Left forelimb (tissue), 1 donor: ENCODE data around the gene ACTL8.
"Not testable (repeated sequence)": the region's sequence is repeated elsewhere in the genome, so short reads cannot be mapped to it uniquely, and the experiment has no call there.

Source experiments
- DNase-seq: peaks from one replicate; pipeline ENCODE4 v3.0.0-alpha.2; 2018; ENCODE audit warnings: low spot score

The ACTL8 gene

DNA sequence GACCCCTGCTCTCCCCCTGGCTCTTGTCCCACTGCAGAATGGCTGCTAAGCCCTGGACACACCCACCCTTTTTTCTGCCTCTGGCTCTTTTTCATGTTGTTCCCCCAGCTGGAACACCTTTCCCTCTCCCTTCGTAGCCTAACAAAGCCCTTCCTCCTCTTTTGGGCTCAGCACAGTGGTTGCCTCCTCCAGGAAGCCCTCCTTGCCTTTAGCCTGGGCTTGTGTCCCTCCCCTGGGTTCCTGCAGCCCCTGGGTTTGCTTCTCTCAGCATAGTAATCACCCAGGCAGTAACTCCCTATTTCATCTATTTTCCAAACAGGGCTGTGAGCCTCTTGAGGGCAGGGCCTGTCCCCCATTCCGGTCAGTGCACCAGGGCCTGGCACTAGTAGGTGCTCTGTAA lies 19.8 kb upstream of the ACTL8 start:
- no peak for DNase-seq

DNA sequence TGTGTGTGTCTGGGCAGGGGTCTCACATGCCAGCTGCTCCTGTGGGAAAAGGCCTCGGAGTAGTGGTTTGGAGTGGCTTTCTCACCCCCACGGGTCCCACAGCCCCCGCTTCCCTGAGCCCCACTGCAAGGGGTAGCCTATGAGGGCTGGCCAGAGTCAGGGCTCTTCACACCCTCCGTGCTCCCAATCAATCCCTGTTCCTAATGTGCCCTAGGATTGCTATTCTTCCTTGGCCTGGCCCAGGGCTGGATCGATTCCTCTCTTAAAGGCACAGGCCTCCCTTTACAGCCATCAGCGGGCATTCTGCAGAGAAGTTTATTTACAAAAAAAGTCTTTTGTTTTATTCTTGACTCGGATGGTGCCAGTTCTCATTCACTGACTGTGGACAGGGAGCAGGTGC lies 19.3 kb upstream of the ACTL8 start:
- no peak for DNase-seq

DNA sequence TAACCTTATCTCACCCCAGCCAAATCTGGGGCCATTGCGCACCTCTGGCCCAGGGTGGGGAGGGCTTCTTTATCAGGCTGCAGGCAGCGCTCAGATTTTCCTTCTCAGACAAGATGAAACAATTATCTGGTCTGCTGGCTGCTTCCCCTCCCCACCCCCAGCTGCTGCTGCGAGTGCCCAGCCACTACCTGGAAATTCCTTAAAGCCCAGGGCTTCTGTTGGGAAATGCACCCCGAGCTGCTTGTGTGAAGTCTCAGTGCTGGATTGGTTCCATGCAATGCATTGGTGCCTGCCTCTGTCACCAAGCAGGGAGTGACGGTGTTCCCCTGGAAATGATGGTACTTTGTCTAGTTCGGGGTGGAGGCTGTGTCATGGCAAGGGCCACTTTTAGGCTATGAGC lies 18.5 kb upstream of the ACTL8 start:
- DNase-seq = no peak

DNA sequence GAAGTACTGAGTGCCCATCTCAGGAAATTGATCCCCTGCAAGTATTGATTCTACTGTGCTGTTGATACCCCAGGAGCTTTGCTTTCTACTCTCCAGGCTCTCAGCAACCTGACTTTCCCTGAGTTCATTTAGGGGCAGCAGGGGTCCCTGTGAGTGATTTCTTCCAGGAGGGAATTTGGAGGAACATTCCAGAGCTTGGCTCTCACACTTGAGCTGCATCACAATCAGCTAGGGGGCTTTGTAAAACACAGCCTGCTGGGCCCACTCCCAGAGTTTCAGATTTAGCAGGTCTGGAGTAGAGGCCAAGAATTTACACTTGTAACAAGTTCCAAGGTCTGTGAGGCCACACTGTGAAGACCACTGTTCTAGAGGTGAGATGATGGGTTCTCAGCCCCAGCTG lies 16.1 kb upstream of the ACTL8 start:
- DNase-seq = no peak

DNA sequence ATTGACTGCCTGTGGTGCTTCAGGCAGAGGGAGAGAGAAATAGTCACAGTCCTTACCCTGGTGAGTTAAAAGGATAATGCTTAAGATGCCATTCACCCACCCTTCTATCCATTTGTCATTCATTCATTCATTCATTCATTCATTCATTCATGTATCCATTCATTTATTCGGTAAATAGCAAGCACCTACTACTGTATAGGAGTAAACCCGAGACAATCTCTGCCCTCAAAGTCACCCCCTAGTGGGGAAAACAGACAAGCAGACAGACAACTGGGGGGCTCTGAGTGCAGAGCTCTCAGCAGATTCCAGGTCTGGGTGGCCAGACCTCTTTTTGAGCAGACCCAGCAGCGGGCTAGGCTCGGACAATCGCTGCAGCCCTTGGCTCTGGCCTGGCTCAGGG lies 14.1 kb upstream of the ACTL8 start:
- DNase-seq = no peak

DNA sequence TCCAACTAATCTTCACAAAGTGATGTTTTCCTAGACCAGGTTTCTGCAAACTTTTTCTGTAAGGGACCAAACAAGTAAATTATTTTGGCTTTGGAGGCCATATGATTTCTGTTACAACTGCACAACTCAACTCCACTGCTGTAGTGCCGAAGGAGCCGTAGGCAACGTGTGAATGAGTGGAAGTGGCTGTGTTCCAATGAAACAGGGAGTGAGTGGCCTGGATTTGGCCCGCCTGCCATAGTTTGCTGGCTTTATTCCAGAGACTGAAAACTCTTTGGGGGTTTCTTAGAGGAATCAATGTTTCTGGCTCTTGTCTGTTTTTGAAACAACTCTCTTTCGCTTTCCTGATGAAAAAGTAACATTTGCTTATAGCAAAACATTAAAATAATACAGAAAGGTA lies 12.6 kb upstream of the ACTL8 start:
- no peak for DNase-seq

DNA sequence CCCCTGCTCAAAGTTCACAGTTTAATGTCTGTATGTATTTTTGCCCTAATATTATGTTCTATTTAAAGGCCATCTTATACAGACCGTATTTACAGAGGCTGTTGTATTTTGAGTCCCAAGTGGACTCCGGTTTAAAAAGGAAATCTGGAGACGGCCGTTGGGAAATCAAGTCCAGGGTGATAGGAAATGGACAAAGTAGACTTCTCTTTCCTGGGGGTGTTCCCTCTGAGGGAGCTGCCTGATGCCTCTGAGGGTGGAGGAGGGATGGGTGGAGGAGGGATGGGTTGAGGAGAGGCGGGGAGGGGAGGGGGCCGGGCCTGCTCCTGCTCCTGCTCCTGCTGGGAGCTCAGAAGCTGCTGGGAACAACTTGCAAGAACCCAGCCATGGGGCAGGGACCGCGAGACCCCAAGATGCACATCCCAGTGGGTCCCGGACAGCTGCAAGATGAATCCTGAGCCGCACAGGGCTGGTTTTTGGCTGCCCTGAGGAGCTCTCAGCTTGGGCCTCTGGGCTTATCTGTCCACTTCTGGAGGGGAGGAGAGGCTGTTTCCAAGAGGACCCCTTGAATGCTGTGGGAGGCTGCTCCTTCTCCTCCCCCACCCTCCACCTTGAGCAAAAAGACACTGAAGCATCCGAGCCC lies 12.0 kb upstream of the ACTL8 start:
- DNase-seq = no peak

DNA sequence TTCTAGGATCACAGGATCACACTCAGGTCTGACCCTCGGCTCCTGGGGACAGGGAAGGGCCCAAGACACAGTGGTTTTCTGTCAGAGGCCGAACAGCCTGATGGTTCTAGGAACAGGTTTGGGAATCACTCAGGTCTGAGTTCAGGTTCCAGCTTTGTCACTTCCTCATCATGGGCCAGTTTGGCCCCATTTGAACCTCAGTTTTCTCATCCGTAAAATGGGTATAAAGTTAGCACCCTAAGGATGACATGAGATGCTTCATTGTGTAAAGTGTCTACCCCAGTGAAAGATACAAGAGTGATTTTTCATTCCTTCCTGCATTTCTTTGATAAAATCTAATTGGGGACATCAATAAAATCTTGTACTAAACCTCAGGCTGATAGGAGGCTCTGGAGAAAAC lies 11.2 kb upstream of the ACTL8 start:
- no peak for DNase-seq

DNA sequence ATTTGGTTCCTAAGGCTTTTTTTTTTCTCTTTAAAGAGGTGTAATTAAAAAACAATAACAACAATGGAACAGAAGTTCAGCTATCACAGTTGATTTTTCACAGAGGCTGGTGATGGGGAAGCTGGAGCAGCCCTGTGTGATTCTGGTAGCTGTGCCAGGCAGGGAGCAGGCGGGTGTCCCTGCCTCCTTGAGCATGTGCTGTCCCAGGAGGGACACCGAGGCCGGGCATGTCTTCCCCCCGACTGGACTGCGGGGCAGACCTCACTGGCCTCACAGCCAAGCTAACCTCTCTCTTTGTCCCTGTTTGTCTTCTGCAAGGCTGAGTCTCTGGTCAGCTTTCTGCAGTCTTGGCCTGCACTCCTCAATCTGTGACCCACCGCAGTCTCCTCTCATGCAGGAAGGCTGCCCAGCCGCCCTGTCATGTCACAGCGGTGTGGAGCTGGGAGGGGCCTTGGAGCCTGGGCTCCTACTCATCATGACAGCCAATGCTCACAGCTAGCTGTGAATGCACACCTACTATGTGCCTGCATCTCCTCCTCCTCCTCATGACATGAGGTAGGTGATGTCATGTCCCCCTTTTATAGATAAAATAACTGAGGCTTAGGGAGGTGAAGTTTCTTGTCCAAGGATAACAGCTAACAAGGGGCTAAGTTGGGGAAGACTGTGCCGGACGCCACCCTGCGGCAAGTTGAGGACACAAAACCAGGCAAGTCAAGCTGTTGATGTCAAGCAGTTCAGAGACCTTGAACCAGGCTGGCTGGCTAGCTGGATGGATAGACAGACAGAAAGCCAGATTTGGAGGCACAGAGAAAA lies 10.3 kb upstream of the ACTL8 start:
- no peak for DNase-seq

DNA sequence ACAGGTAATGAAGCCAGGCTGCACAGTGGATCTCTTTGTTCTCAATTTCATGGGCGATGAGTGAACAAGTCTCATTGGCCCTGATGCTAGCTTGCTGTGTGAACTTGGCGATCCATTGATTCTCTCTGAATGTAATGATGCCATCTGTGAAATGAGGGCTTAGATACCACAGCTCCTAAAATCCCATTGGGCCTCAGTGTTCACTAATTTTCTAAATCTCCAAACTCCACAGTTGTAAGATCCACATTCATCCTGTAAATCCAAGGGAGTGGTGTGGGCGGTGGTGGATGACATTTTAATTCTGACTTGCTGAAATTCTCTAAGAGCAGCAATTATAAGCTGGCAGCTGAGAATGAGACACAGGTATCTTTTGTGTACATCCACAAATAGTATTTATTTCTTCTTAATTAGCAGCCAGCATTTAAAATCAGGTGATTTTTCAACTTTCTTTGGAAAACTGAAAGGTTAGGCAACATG lies 9.6 kb upstream of the ACTL8 start:
- no peak for DNase-seq

DNA sequence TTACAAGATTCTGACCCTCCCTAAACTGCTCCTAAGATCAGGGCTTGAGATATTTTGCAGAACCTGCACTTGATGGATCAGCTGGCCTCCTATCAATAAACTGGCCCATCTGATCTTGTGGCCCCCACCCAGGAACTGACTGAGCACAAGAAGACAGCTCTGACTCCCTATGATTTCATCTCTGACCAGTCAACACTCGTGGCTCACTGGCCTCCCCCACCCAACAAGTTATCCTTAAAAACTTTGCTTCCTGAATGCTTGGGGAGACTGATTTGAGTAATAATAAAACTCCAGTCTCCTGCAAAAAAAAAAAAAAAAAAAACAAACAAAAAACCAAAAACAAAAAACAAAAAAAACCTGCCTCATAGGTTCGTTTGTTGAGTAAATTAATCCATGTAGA lies 8.9 kb upstream of the ACTL8 start:
- not testable (repeated sequence) for DNase-seq

DNA sequence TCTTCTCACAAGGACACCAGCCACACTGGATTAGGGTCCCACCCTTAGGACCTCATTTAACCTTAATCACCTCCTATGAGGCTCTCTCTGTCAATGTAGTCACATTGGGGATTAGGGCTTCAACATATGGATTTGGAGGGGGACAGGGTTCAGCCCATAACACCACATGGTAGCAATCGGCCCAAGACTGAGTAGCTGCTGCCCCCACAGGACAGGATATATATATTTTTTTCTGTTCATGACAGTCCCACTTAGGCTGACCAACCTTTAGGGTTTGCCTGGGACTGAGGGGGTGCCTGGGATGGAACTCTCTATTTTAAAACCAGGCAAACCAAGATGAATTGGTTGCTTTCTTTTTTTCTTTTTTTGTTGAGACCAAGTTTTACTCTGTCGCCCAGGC lies 8.2 kb upstream of the ACTL8 start:
- no peak for DNase-seq

DNA sequence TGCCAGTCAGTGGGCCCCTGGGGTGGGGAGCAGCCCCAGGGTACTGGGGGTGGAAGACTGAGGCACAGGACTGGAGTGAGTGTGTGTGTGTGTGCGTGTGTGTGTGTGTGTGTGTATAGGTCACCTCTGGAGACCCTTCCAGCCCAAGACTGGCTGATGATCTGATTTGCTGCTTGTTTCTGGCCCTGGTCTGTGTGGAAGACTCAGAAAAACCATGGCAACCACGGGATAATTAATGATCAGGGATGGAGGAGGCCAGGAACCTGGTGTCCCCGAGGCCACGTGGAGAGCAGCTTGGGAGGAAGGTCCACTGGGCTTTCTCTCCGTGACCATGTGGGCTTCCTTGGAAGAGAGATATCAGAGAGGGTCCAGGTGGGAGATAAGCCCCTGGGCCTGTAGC lies 4.8 kb upstream of the ACTL8 start:
- DNase-seq = no peak

DNA sequence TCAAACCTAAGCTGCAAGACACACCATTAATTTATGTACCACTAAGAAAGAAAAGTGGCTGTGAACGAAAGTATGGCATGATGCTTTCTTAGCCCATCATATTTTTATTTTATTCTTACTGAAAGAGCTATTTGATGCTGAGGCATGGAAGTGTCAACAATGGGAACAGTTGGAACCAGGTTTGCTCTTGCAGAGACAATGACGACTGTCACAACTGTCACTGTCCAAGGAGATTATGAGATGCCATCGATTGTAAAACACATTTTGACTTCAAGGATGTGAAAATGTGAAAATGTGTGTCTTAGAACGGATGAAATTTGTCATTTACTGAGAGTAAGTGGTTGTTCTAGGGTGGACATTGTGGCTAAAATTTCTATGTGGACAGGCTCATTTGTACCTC lies 2.8 kb upstream of the ACTL8 start:
- DNase-seq = no peak

DNA sequence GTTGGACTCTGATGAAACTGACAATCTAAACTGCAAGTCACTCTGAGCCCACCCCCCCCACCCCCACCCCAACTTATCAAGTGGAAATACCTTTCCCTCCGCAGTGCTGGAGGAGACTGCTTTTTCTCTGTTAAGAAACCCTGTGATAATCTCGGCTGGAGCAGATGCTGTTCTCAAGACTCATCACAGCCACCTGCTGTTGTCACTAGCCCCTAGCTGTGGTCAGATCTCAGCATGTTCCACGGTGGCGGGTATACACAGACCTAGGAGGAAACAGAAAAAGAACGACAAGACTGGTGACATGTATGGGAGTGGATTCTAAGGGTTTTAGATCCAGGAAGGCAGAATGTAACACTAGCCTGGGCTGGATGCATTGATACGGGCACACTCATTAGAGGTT lies 2.3 kb downstream of the ACTL8 start:
- DNase-seq = no peak

DNA sequence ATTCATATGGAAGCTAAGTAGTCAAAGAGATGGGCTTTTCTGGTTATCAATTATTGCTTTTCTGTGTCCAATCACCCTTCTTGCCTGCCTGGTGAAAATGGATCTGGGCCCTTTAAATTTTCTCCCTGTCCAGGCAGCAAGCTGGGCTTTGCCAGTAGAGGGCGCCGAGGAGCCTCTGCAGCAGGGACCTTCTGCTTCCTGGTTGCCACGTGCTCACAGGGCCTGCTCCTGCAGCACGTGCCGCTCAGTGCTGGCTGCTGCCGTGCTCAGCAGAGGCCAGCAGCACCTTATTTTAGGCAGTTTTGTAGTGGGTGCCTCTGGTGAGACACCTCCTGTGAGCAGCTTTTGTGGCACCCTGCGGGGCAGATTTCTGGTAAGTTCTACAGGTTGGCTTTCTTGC lies 4.0 kb downstream of the ACTL8 start:
- DNase-seq = no peak

DNA sequence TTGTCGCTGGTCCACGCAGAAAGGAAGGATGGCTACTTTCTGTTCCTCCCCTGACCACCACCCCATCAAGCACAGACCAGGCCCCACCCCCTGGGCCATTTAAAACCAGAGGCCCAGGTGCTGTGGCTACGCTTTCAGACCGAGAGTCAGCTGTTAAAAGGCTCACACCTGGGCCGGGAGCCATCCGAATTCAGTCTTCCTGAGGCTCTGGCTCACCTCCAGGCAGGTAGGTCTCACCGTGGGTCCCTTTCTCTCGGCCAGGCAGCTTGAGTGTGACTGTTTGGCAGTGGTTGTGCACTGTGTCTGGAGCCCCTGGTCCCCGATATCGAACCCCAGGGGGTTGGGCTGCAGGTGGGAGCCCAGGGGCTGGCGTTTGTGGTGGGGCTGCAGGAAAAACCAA lies 7.2 kb downstream of the ACTL8 start:
- no peak for DNase-seq

DNA sequence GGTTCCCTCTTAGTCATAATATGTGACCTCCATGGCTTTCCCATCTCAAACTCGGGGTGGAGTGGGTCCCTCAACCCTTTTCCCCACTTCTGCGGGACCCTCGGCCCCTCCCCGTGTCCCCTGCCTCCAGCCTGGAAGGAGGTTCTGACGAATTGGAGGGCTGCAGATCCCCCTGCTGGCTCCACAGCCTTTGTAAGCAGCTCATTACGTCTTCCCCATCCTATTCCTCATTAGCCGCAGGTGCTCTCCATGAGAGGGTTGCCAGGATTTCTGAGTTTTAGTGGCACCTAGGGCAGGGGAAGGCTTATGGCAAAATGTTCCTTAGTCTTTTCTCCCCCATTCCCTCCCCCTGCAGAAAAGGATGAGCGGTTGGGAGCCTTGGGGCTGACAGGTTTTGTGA lies 8.3 kb downstream of the ACTL8 start:
- no peak for DNase-seq

DNA sequence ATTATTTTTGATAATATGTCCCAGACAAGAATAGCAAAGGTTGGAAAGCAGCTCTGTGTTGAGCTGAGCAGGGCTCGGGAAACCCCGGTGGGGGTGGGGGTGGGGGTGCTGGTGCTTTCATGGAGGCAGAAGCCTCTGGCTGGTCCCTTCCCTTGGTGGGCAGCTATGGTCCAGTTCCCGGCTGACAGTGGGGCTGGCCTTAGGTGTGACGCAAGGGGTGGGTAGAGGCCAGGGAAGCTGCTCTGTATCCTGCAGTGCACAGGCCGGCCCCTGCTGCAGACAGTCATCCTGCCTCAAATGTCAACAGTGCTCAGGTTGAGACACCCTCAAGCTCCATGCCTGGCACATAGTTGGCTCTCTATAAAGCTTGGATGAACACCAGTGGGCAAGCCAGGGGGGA lies 8.9 kb downstream of the ACTL8 start:
- DNase-seq = no peak

DNA sequence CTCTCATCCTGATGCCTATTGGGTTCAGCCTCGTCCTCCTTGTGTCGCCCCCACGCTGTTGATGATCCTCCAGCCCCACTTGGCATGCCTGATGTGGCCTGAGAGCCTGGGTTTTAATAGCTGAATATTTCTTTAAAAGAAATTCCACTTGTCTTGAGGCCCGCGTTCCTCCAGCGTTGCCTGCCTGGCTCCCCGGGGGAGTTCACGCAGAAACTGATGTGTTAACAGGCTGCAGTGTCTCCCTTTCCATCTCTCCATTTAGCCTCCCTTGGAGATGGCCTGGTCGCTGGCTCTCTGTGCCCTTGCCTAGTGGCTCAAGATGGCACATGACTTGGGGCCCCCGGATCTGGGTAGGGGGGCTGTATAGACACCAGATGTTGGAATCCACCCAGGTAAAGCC lies 9.5 kb downstream of the ACTL8 start:
- no peak for DNase-seq

DNA sequence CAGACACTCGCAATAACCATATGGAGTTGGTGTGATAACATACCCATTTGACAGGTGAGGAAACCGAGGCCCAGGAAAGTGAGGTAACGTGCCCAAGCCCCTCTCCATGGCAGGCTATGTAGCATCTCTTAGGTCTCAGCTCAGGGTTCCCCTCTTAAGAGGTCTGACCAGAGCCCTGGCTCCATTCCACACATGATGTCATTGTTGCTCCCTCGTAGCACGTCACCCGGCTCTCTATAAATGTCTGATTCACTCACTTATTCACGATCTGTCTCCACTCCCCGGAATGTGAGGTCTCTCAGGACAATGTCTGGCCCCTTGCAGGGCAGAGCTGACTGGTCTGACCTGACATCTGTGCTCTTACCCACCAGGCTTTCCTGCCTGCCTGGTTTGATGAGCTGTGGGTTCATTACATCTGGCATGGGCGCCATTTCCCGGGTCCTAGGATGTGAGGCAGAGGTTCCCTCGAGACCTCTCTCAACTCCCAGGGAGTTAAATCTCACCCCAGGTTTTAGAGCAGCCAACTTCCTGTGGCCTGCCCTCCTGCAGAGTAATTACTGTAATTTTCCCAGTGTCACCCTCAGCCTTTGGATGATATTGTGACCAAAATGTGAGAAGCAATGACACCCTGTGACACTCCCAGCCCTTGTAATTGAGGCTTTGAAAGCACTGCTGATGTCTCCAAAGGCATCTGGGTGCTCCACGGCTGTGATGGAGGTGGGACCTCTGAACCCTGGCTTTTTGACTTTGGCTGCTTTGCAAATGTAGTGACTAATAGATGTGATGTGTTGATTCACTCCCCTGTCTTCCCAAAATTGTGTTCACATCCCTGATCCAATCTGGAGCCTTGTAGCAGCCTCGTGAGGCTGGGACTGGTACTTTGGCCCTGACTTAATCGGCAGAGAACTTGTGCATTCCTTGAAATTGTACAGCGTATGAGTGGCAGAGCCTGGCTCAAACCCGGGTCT lies 10.6 kb downstream of the ACTL8 start:
- DNase-seq = no peak

DNA sequence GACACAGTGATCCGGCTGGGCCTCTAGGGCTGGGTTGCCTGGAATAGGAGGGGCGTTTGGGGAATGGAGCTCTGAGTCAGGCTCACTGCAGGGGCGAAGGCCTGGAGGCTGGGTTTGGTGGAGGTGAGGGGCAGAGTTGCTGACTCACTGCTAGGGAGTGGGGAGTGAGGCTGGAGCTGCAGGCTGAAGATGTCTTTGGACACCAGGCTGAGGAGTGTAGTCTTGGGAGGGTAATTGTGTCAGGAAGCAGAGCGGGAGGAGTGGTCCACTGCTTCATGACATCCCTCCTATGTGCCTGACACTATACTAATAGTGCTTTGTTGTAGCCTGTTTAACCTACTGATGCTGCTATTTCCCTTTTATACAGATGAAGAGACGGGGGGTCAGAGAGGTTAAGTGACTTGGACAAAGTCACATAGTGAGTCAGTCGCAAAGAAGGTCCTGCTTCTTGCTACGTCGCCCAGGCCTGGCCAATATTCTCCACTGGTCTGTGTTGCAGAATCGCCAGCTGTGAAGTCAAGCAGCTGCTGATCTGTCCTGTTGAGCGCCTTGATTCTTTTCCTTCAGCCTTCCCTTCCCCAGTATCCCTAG lies 13.6 kb downstream of the ACTL8 start:
- DNase-seq = no peak
